NB4 (cell line): ENCODE data around the gene GNA12.

Source experiments
- DNase-seq: peaks from one replicate; pipeline ENCODE4 v3.0.0; 2010; ENCODE audit warnings: low read depth
- H3K4me3 ChIP-seq: one replicate; pipeline ENCODE4 v1.5.1; 2011; ENCODE audit warnings: mild to moderate bottlenecking, low read depth, low read length, moderate library complexity
- MYC ChIP-seq: IDR thresholded peaks from 2 replicates; pipeline ENCODE4 v1.6.1; 2011; ENCODE audit warnings: low read depth, low read length
- POLR2A ChIP-seq: IDR thresholded peaks from 2 replicates; pipeline ENCODE4 v1.6.1; 2011; ENCODE audit warnings: mild to moderate bottlenecking; ENCODE audit not compliant: insufficient read length; ENCODE audit errors: extremely low read depth
- TF ChIP-seq, protein P1 (sequence below): IDR thresholded peaks from one replicate; pipeline ENCODE4 v1.5.1; 2012; ENCODE audit warnings: low read depth, low read length
- TF ChIP-seq, protein P2 (sequence below): IDR thresholded peaks from 2 replicates; pipeline ENCODE4 v1.6.1; 2011; ENCODE audit warnings: low read depth, low read length

The GNA12 gene

DNA sequence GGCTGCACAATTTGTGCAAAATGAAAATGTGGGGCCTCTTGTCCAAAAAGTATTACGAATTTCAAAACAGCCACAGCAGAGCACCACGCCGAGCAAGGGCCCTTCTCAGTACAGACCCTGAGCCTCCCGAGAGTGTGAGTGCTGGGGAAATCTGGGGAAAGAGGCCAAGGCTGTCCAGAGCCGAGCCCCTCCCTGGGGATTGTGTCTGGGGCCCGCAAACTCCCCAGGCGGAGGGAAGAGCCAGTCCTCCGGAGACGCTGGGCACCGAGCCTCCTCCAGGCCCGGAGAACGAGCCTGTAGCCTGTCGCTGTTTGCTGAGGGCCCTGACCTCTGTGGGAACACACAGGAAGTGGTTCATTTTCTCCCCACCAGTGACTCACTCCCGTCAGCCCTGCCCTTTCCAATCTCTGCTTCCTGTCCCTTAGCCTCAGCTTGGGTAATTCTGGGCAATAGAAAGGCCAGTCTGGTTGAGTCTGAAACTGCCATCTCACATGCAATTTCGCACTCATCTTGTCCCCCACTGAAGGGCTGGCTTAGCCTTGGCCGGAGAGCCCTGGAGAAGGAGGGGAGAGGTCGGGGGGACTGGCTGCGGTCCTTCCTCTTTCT lies 19.5 kb upstream of the GNA12 start:
- peak; percentile 100 for DNase-seq

DNA sequence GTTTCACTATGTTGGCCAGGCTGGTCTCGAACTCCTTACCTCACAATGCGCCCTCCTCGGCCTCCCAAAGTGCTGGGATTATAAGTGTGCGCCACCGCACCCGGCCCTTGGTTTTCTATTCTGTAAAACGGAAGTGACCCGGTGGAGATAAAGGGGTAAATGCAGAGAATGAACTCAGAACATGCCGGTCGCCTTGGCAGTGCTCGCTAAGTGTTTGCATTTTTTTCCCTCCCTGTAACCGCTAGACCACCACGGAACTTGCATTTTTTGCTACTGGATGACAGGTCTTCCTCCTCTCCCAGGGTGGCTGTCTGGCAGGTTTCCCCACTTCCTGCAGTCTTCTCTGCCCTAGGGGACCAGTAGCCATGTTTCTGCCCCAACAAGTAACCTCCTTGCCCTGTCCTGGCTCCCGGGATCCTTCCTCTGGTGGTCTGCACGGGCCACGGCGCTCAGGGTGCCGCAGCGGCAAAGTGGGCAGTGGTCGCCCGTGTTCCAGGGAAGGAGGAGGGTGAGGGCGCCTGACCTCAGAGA lies 18.8 kb upstream of the GNA12 start:
- TF ChIP-seq POLR2A (no peak), MYC (no peak)
- TF ChIP-seq, protein P1, sequence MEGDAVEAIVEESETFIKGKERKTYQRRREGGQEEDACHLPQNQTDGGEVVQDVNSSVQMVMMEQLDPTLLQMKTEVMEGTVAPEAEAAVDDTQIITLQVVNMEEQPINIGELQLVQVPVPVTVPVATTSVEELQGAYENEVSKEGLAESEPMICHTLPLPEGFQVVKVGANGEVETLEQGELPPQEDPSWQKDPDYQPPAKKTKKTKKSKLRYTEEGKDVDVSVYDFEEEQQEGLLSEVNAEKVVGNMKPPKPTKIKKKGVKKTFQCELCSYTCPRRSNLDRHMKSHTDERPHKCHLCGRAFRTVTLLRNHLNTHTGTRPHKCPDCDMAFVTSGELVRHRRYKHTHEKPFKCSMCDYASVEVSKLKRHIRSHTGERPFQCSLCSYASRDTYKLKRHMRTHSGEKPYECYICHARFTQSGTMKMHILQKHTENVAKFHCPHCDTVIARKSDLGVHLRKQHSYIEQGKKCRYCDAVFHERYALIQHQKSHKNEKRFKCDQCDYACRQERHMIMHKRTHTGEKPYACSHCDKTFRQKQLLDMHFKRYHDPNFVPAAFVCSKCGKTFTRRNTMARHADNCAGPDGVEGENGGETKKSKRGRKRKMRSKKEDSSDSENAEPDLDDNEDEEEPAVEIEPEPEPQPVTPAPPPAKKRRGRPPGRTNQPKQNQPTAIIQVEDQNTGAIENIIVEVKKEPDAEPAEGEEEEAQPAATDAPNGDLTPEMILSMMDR = no peak
- TF ChIP-seq, protein P2, sequence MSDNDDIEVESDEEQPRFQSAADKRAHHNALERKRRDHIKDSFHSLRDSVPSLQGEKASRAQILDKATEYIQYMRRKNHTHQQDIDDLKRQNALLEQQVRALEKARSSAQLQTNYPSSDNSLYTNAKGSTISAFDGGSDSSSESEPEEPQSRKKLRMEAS = 0 out of 2 replicates have a peak, but pooled peaks have one; percentile 6
- peak; percentile 95 for DNase-seq
- H3K4me3 ChIP-seq = peak overlapping the region; percentile 21

More for the DNA sequence above, 19.5 kb upstream of the GNA12 start:
- TF ChIP-seq, protein P1 = no peak
- TF ChIP-seq, protein P2 = peak; percentile 65
- TF ChIP-seq MYC (peak; percentile 71), POLR2A (peak; percentile 54)
- peak overlapping the region; percentile 21 for H3K4me3 ChIP-seq

DNA sequence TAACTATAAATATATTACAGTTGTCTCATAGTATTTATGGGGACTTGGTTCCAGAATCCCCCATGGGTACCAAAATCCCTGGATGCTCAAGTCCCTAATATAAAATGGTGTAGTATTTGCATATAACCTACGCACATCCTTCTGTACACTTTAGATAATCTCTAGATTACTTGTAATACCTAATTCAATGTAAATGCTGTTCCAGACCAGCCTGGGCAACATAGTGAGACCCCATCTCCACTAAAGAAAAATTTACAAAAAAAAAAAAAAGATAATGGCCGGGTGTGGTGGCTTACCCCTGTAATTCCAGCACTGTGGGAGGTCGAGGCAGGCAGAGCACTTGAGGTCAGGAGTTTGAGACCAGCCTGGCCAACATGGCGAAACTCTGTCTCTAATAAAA lies 17.4 kb upstream of the GNA12 start:
- TF ChIP-seq POLR2A = no peak
- TF ChIP-seq, protein P2 = no peak
- TF ChIP-seq MYC = no peak
- TF ChIP-seq, protein P1 = no peak
- DNase-seq = no peak
- no peak overlapping the region for H3K4me3 ChIP-seq

DNA sequence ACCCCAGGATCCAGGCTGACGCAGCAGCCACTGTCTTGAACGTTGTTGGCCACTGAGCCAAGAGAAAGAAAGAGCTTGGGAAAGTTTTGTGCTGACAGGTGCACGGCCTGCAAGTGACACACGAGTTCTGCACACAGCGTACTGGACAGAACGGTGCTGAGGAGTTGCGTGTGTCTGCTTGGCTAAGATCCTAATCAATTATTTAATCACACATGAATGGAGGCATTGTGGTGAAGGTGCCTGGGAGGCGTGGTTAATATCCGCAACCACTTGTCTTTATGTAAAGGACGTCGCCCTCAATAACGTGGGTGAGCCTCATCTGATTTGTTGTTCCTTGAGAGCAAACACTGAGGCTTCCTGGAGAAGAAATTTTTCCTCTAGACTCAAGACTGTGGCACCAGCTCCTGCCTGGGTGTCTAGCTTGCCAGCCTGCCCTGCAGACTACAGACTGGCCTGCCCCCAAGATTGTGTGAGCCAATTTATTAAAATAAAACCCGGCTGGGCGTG lies 16.6 kb upstream of the GNA12 start:
- DNase-seq = no peak
- no peak overlapping the region for H3K4me3 ChIP-seq
- TF ChIP-seq, protein P2 = no peak
- no peak for TF ChIP-seq POLR2A
- TF ChIP-seq, protein P1 = no peak
- no peak for TF ChIP-seq MYC

DNA sequence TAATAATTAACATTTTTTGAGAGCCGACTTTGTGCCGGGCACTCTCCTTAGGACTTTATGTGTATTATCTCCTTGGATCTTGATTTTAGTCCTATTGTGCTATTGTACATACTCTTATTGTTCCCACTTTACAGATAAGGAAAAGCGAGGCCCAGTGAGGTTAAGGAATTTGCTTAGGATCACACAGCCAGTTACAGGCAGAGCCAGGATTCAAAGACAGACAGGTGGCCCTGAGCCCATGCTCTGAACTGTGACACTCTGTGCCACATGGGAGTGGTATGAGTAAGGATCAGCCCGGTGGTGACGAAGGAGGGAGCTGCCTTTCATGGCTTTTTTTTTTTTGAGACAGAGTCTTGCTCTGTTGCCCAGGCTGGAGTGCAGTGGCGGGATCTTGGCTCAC lies 15.8 kb upstream of the GNA12 start:
- TF ChIP-seq, protein P1 = no peak
- TF ChIP-seq, protein P2 = no peak
- TF ChIP-seq MYC (no peak), POLR2A (no peak)
- H3K4me3 ChIP-seq = no peak overlapping the region
- DNase-seq = no peak
